HEK293 (cell line): ENCODE measurements around the gene POU2F2.

Source experiments
- CTCF ChIA-PET: fragments of 350-600 bp; formaldehyde crosslinking; extraction: SDS; loops from one replicate; lab custom pipeline; 2021; ENCODE audit warnings: antibody characterized with exemption; lab: Yijun Ruan, JAX
- POLR2A ChIA-PET: fragments of 300-600 bp; formaldehyde crosslinking; extraction: SDS; loops from one replicate; lab custom pipeline; 2020; ENCODE audit warnings: antibody characterized with exemption, inconsistent platforms; lab: Yijun Ruan, JAX
- H3K27ac ChIP-seq: fragments of 200-500 bp; sonication (Bioruptor generic); 2 replicates; pipeline ENCODE4 v1.5.1; 2014; ENCODE audit warnings: low read depth, low read length, control low read depth, inconsistent platforms; ENCODE audit errors: extremely low read depth
- H3K36me3 ChIP-seq, 2 experiments: fragments of 200-500 bp in 1 of 2; sonication (Bioruptor generic) in 1 of 2; 1 replicate in 1 of 2; 2 replicates in 1 of 2; pipeline ENCODE4 v1.5.1; 2014 to 2017; ENCODE audit warnings: inconsistent platforms in 2 of 2, low read length in 2 of 2; ENCODE audit not compliant: control insufficient read depth in 2 of 2, insufficient read depth in 1 of 2
- H3K4me1 ChIP-seq: fragments of 200-500 bp; sonication (Bioruptor generic); 2 replicates; pipeline ENCODE4 v1.5.1; 2014; ENCODE audit warnings: mild to moderate bottlenecking, low read length, inconsistent platforms; ENCODE audit not compliant: control insufficient read depth, insufficient read depth
- H3K4me3 ChIP-seq: 2 replicates; pipeline ENCODE4 v1.5.1; 2011; ENCODE audit warnings: low read depth, mild to moderate bottlenecking, control low read depth, low read length, moderate library complexity
- H3K9me3 ChIP-seq: fragments of 200-500 bp; sonication (Bioruptor generic); 2 replicates; pipeline ENCODE4 v1.5.1; 2014; ENCODE audit warnings: low read depth, low read length, inconsistent platforms; ENCODE audit not compliant: control insufficient read depth, insufficient read depth
- ATF2 ChIP-seq: fragments of 450-650 bp; formaldehyde crosslinking; IDR thresholded peaks from 2 replicates; pipeline ENCODE4 v1.5.1; 2016; ENCODE audit warnings: missing biosample characterization, missing genetic modification characterization, low read depth
- GLI4 ChIP-seq: fragments of 450-650 bp; formaldehyde crosslinking; IDR thresholded peaks from 2 replicates; pipeline ENCODE4 v1.5.1; 2016; ENCODE audit warnings: missing biosample characterization, missing genetic modification characterization
- MZF1 ChIP-seq: fragments of 450-650 bp; formaldehyde crosslinking; IDR thresholded peaks from 2 replicates; pipeline ENCODE4 v1.5.1; 2017; ENCODE audit warnings: missing biosample characterization, missing genetic modification characterization, borderline replicate concordance
- PBX3 ChIP-seq: sonication (generic); formaldehyde crosslinking; IDR thresholded peaks from 2 replicates; pipeline ENCODE4 v1.8.1; 2022; ENCODE audit warnings: mild to moderate bottlenecking, moderate library complexity, missing genetic modification reagents
- SP7 ChIP-seq: fragments of 450-650 bp; formaldehyde crosslinking; IDR thresholded peaks from 2 replicates; pipeline ENCODE4 v1.5.1; 2016; ENCODE audit warnings: missing biosample characterization, missing genetic modification characterization
- YY2 ChIP-seq: fragments of 450-650 bp; formaldehyde crosslinking; IDR thresholded peaks from 2 replicates; pipeline ENCODE4 v1.5.1; 2016; ENCODE audit warnings: missing biosample characterization, missing genetic modification characterization
- ZBTB17 ChIP-seq: fragments of 450-650 bp; formaldehyde crosslinking; IDR thresholded peaks from 2 replicates; pipeline ENCODE4 v1.5.1; 2016; ENCODE audit warnings: missing biosample characterization, missing genetic modification characterization
- ZBTB44 ChIP-seq: fragments of 450-650 bp; IDR thresholded peaks from 2 replicates; pipeline ENCODE4 v1.5.1; 2018; ENCODE audit warnings: missing biosample characterization, mild to moderate bottlenecking, missing genetic modification characterization
- ZFP69B ChIP-seq: fragments of 450-650 bp; formaldehyde crosslinking; IDR thresholded peaks from 2 replicates; pipeline ENCODE4 v1.5.1; 2016; ENCODE audit warnings: missing biosample characterization, missing genetic modification characterization
- ZNF132 ChIP-seq: fragments of 450-650 bp; formaldehyde crosslinking; IDR thresholded peaks from 2 replicates; pipeline ENCODE4 v1.5.1; 2017; ENCODE audit warnings: missing biosample characterization, missing genetic modification characterization, borderline replicate concordance
- ZNF19 ChIP-seq: fragments of 450-650 bp; formaldehyde crosslinking; IDR thresholded peaks from 2 replicates; pipeline ENCODE4; 2016; ENCODE audit warnings: missing biosample characterization, missing genetic modification characterization, low read depth
- ZNF202 ChIP-seq: fragments of 450-650 bp; formaldehyde crosslinking; IDR thresholded peaks from 2 replicates; pipeline ENCODE4 v1.5.1; 2016; ENCODE audit warnings: missing biosample characterization, missing genetic modification characterization, borderline replicate concordance
- ZNF274 ChIP-seq, 2 experiments: fragments of 200-500 bp in 1 of 2; fragments of 450-650 bp in 1 of 2; sonication (Bioruptor generic) in 1 of 2; formaldehyde crosslinking in 1 of 2; IDR thresholded peaks; 2 replicates each; pipeline versions ENCODE4 v1.5.1 to v1.6.1; 2014 to 2016; ENCODE audit warnings: borderline replicate concordance in 1 of 2, inconsistent platforms in 1 of 2, low read length in 1 of 2, missing biosample characterization in 1 of 2, missing genetic modification characterization in 1 of 2
- ZNF324 ChIP-seq: fragments of 450-650 bp; formaldehyde crosslinking; IDR thresholded peaks from 2 replicates; pipeline ENCODE4 v1.5.1; 2016; ENCODE audit warnings: missing biosample characterization, missing genetic modification characterization
- ZNF416 ChIP-seq: fragments of 450-650 bp; formaldehyde crosslinking; IDR thresholded peaks from 2 replicates; pipeline ENCODE4 v1.5.1; 2016; ENCODE audit warnings: missing biosample characterization, missing genetic modification characterization
- ZNF521 ChIP-seq: fragments of 450-650 bp; formaldehyde crosslinking; IDR thresholded peaks from 2 replicates; pipeline ENCODE4 v1.5.1; 2017; ENCODE audit warnings: missing biosample characterization, mild to moderate bottlenecking, missing genetic modification characterization
- ZNF544 ChIP-seq: fragments of 450-650 bp; formaldehyde crosslinking; IDR thresholded peaks from 2 replicates; pipeline ENCODE4 v1.5.0; 2017; ENCODE audit warnings: missing biosample characterization, missing genetic modification characterization
- ZNF654 ChIP-seq: fragments of 450-650 bp; formaldehyde crosslinking; IDR thresholded peaks from 2 replicates; pipeline ENCODE4 v1.5.1; 2016; ENCODE audit warnings: low read depth, missing biosample characterization, missing genetic modification characterization
- ZNF776 ChIP-seq: fragments of 450-650 bp; formaldehyde crosslinking; IDR thresholded peaks from 2 replicates; pipeline ENCODE4 v1.5.0; 2017; ENCODE audit warnings: missing biosample characterization, missing genetic modification characterization, borderline replicate concordance
- ZNF785 ChIP-seq: fragments of 450-650 bp; formaldehyde crosslinking; IDR thresholded peaks from 2 replicates; pipeline ENCODE4 v1.5.1; 2016; ENCODE audit warnings: missing biosample characterization, missing genetic modification characterization
- ZNF843 ChIP-seq: fragments of 450-650 bp; formaldehyde crosslinking; IDR thresholded peaks from 2 replicates; pipeline ENCODE4 v1.5.1; 2016; ENCODE audit warnings: missing biosample characterization, missing genetic modification characterization
- ZSCAN5A ChIP-seq: fragments of 450-650 bp; formaldehyde crosslinking; IDR thresholded peaks from 2 replicates; pipeline ENCODE4 v1.5.1; 2016; ENCODE audit warnings: missing biosample characterization, missing genetic modification characterization
- TF ChIP-seq, protein P1 (sequence below): fragments of 450-650 bp; formaldehyde crosslinking; IDR thresholded peaks from 2 replicates; pipeline ENCODE4 v1.5.1; 2016; ENCODE audit warnings: missing biosample characterization, missing genetic modification characterization
- TF ChIP-seq, protein P2 (sequence below): fragments of 450-650 bp; formaldehyde crosslinking; IDR thresholded peaks from 2 replicates; pipeline ENCODE4 v1.5.1; 2017; ENCODE audit warnings: missing biosample characterization, missing genetic modification characterization

The POU2F2 gene

DNA sequence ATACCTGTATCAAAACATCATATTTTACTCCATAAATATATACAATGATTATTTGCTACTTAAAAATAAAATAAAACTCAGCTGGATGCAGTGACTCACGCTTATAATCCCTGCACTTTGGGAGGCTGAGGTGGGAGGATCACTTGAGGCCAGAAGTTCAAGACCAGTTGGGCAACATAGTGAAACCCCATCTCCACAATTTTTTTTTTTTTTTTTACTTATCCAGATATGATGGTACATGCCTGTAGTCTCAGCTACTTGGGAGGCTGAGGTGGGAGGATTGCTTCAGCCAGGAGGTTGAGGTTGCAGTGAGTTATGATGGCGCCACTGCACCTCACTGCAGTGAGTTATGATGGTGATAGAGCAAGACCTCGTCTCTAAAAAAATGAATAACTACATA lies 22.4 kb downstream of the POU2F2 start:
- ChIA-PET POLR2A (no interaction called here), CTCF (interaction anchor here (0.5 to 4.7 kb wide), 20 partner anchors 11 to 411 kb away, joined by 3 to 122 read pairs (median 10); partner anchors contain the start of genes CXCL17, GSK3A and POU2F2)
- H3K36me3 ChIP-seq, result no peaks in the 10 kb centered on the region
- H3K4me1 ChIP-seq, result peaks cover 9% of the 10 kb centered on the region; the same call in 1 of the 2 replicates
- no peaks in the 10 kb centered on the region for H3K9me3 ChIP-seq
- no peak overlapping the region for H3K4me3 ChIP-seq
- no peak for TF ChIP-seq PBX3 (CRISPR knock-in tag)
- no peak for TF ChIP-seq ZFP69B
- TF ChIP-seq ATF2 (tag by site-specific recombination), result no peak
- TF ChIP-seq ZNF416 (tag by site-specific recombination), result no peak
- TF ChIP-seq, protein P1, sequence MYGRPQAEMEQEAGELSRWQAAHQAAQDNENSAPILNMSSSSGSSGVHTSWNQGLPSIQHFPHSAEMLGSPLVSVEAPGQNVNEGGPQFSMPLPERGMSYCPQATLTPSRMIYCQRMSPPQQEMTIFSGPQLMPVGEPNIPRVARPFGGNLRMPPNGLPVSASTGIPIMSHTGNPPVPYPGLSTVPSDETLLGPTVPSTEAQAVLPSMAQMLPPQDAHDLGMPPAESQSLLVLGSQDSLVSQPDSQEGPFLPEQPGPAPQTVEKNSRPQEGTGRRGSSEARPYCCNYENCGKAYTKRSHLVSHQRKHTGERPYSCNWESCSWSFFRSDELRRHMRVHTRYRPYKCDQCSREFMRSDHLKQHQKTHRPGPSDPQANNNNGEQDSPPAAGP, result no peak
- no peak for TF ChIP-seq ZNF544 (tag by site-specific recombination)
- no peak for TF ChIP-seq ZNF324 (tag by site-specific recombination)
- TF ChIP-seq ZNF843 (tag by site-specific recombination), result no peak
- no peak for TF ChIP-seq ZSCAN5A (tag by site-specific recombination)
- no peak for TF ChIP-seq ZBTB44
- no peak for TF ChIP-seq YY2 (tag by site-specific recombination)
- TF ChIP-seq ZNF521 (tag by site-specific recombination), result no peak
- TF ChIP-seq ZNF776 (tag by site-specific recombination), result no peak
- no peak for TF ChIP-seq ZNF202 (tag by site-specific recombination)
- TF ChIP-seq ZNF19, result no peak
- TF ChIP-seq MZF1 (tag by site-specific recombination), result no peak
- H3K27ac ChIP-seq, result no peak overlapping the region

- Histone ChIP-seq H3K27ac (no peak overlapping the region), H3K4me1 (peaks cover under 1% of the 10 kb centered on the region; the same call in 1 of the 2 replicates), H3K9me3 (no peaks in the 10 kb centered on the region; the same call in 1 of the 2 replicates), H3K36me3 (no peaks in the 10 kb centered on the region), H3K4me3 (no peak overlapping the region)
- CTCF ChIA-PET, result interaction anchor here (0.5 to 4.7 kb wide), 80 partner anchors 9 to 657 kb away, joined by 3 to 122 read pairs (median 4); partner anchors contain the start of genes CXCL17, GSK3A and POU2F2
- POLR2A ChIA-PET, result interaction anchor here (1.2 kb wide), 1 partner anchor 134 kb away, joined by 4 read pairs; no protein-coding TSS in a partner anchor
- no peak for TF ChIP-seq ZNF274 (IDR thresholded peaks at IDR 0.05; ENCODE audit: low read length)
- TF ChIP-seq ZNF274 (tag by site-specific recombination; IDR thresholded peaks at IDR 0.05; ENCODE audit: borderline replicate concordance), result no peak
- TF ChIP-seq, protein P2, sequence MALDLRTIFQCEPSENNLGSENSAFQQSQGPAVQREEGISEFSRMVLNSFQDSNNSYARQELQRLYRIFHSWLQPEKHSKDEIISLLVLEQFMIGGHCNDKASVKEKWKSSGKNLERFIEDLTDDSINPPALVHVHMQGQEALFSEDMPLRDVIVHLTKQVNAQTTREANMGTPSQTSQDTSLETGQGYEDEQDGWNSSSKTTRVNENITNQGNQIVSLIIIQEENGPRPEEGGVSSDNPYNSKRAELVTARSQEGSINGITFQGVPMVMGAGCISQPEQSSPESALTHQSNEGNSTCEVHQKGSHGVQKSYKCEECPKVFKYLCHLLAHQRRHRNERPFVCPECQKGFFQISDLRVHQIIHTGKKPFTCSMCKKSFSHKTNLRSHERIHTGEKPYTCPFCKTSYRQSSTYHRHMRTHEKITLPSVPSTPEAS (tag by site-specific recombination), result peak; percentile 38; the same call in 1 of the 2 replicates
- TF ChIP-seq ZNF785 (tag by site-specific recombination), result no peak
- TF ChIP-seq, protein P1, result peak; percentile 71
- TF ChIP-seq GLI4, result no peak
- peak; percentile 100 for TF ChIP-seq ZNF654 (tag by site-specific recombination)
- TF ChIP-seq SP7, result no peak; the same call in 1 of the 2 replicates
- peak; percentile 59 for TF ChIP-seq ZBTB17 (tag by site-specific recombination)
- TF ChIP-seq ZNF132 (tag by site-specific recombination), result no peak
Measured at GRCh38 chr19:42108527-42109389, 23.5 kb downstream of the POU2F2 start.
